B cell (primary cell): ENCODE data around the gene FGD4. TPM values are rescaled to one million over a fixed set of nuclear protein-coding genes. Genes with fewer than 3 reads are reported as not detected.

Experiments used
- ATAC-seq: fragments of 200-7000 bp; cut with Tn5 transposase; one replicate; pipeline ENCODE4 v1.10.0; 2021; ENCODE audit warnings: low read depth, mild to moderate bottlenecking, moderate number of reproducible peaks, moderate library complexity
- CTCF ChIA-PET: fragments of 350-600 bp; sonication (Branson Sonifier 250); formaldehyde crosslinking; loops from one replicate; lab custom pipeline; 2021; ENCODE audit warnings: antibody characterized with exemption, inconsistent platforms; lab: Charles Lee
- POLR2A ChIA-PET: fragments of 350-600 bp; sonication (Branson Sonifier 250); formaldehyde crosslinking; loops from one replicate; lab custom pipeline; 2021; ENCODE audit warnings: antibody characterized with exemption; lab: Charles Lee
- DNase-seq: peaks from one replicate; pipeline ENCODE4 v3.0.0; 2013
- H2AFZ ChIP-seq: 2 replicates; pipeline ENCODE4 v1.6.1; 2012; ENCODE audit warnings: mild to moderate bottlenecking, low read depth, low read length; ENCODE audit not compliant: insufficient read depth, poor library complexity, severe bottlenecking
- H3K27ac ChIP-seq, 2 donors: 1 replicate in 1 of 2; 2 replicates in 1 of 2; pipeline ENCODE4 v1.5.1; 2012 to 2013; ENCODE audit warnings: low read length in 2 of 2, mild to moderate bottlenecking in 2 of 2, moderate library complexity in 1 of 2
- H3K27me3 ChIP-seq, 4 experiments: fragments of 200-600 bp in 1 of 4; sonication (generic) in 1 of 4; replicated peaks in 1 of 4; 1 replicate in 2 of 4; 2 replicates in 2 of 4; pipeline versions ENCODE4 v1.6.1 to v1.7.0; 2013 to 2016; ENCODE audit warnings: low read length in 3 of 4, mild to moderate bottlenecking in 2 of 4, mixed read lengths in 1 of 4, moderate library complexity in 1 of 4; ENCODE audit not compliant: insufficient read depth in 4 of 4, control insufficient read depth in 3 of 4; ENCODE audit errors: control extremely low read depth in 1 of 4
- H3K36me3 ChIP-seq, 2 experiments: replicated peaks in 1 of 2; 1 replicate in 1 of 2; 2 replicates in 1 of 2; pipeline versions ENCODE4 v1.6.1 to v1.7.1; 2013; ENCODE audit warnings: low read length in 1 of 2; ENCODE audit not compliant: insufficient read depth in 2 of 2, control insufficient read depth in 1 of 2; ENCODE audit errors: control extremely low read depth in 1 of 2, extremely low read depth in 1 of 2
- H3K4me1 ChIP-seq, 2 donors: fragments of 200-600 bp in 1 of 2; sonication (generic) in 1 of 2; 1 replicate in 1 of 2; 2 replicates in 1 of 2; pipeline versions ENCODE4 v1.5.1 to v1.6.1; 2013 to 2017; ENCODE audit warnings: low read length in 2 of 2; ENCODE audit not compliant: control insufficient read depth in 2 of 2, insufficient read depth in 2 of 2
- H3K4me2 ChIP-seq: replicated peaks from 2 replicates; pipeline ENCODE3; 2012; ENCODE audit warnings: mild to moderate bottlenecking, low read depth, low read length; ENCODE audit not compliant: poor library complexity, severe bottlenecking
- H3K4me3 ChIP-seq, 5 experiments: fragments of 200-600 bp in 1 of 5; sonication (generic) in 1 of 5; 1 replicate in 3 of 5; 2 replicates in 2 of 5; pipeline versions ENCODE4 v1.5.1 to v1.7.0; 2011 to 2016; ENCODE audit warnings: low read length in 4 of 5, mild to moderate bottlenecking in 4 of 5, low read depth in 2 of 5, control low read depth in 1 of 5, moderate library complexity in 1 of 5; ENCODE audit not compliant: insufficient read depth in 1 of 5; ENCODE audit errors: control extremely low read depth in 1 of 5, extremely low read depth in 1 of 5
- H3K79me2 ChIP-seq: fragments of 200-600 bp; sonication (generic); one replicate; pipeline ENCODE4 v1.6.0; 2016; ENCODE audit warnings: low read length; ENCODE audit not compliant: control insufficient read depth, insufficient read depth
- H3K9ac ChIP-seq: fragments of 200-600 bp; sonication (generic); 2 replicates; pipeline ENCODE4 v1.6.1; 2017; ENCODE audit warnings: mild to moderate bottlenecking, low read length, moderate library complexity
- H3K9me3 ChIP-seq, 3 donors: one replicate each; pipeline versions ENCODE4 v1.6.1 to v1.7.1; 2013; ENCODE audit warnings: low read length in 2 of 3; ENCODE audit not compliant: control insufficient read depth in 2 of 3, insufficient read depth in 1 of 3; ENCODE audit errors: control extremely low read depth in 1 of 3
- H4K20me1 ChIP-seq: 2 replicates; pipeline ENCODE4 v1.6.0; 2012; ENCODE audit warnings: mild to moderate bottlenecking, low read length; ENCODE audit not compliant: insufficient read depth, control insufficient read depth, poor library complexity, severe bottlenecking
- H3K27ac Mint-ChIP-seq: one replicate; pipeline ENCODE4 v1.8.0; 2021; ENCODE audit warnings: mixed read lengths
- H3K27me3 Mint-ChIP-seq: one replicate; pipeline ENCODE4 v1.8.0; 2021; ENCODE audit warnings: mixed read lengths
- H3K4me1 Mint-ChIP-seq: one replicate; pipeline ENCODE4 v1.8.0; 2021; ENCODE audit warnings: mixed read lengths
- H3K4me3 Mint-ChIP-seq: one replicate; pipeline ENCODE4 v1.8.0; 2021; ENCODE audit warnings: mixed read lengths
- H3K9me3 Mint-ChIP-seq: one replicate; pipeline ENCODE4 v1.8.0; 2022; ENCODE audit warnings: mixed read lengths; ENCODE audit not compliant: insufficient read depth
- CTCF ChIP-seq: fragments of 200-600 bp; IDR thresholded peaks from one replicate; pipeline ENCODE4 v1.8.0; 2022; ENCODE audit warnings: antibody characterized with exemption, mild to moderate bottlenecking
- EZH2 ChIP-seq: IDR thresholded peaks from 2 replicates; pipeline ENCODE4 v1.6.1; 2012; ENCODE audit warnings: borderline replicate concordance, low read depth, mild to moderate bottlenecking, moderate library complexity, low read length; ENCODE audit not compliant: insufficient read depth, poor library complexity, severe bottlenecking
- WGBS: methylation state at CpG from one replicate; pipeline ENCODE4 v1.1.5; 2013; ENCODE audit warnings: missing lambda C conversion rate; ENCODE audit not compliant: insufficient coverage; 5-methylcytosine and 5-hydroxymethylcytosine counted together
- intact Hi-C: fragments of 100-400 bp; cut with micrococcal nuclease; formaldehyde crosslinking; loops from one replicate; pipeline ENCODE4 v1.10.0; 2022
- polyA plus RNA-seq: library from polyadenylated mRNA; depleted of rRNA; stranded (reverse); fragments of >200 nt; gene quantifications from 2 replicates; pipeline ENCODE4 v1.2.3, GENCODE V29; 2012
- total RNA-seq, 2 donors: library from RNA; stranded (reverse); fragments of 120-200 nt in 1 of 2; gene quantifications; 1 replicate in 1 of 2; 2 replicates in 1 of 2; pipeline versions ENCODE4 v1.2.3 to v1.2.4, GENCODE V29; 2013 to 2022

FGD4 gene
- total and polyA plus RNA-seq, 2 donors (not counting 1 experiment from before 2014, with no cell fraction given): 2.1 to 2.8 TPM

- H3K4me1 ChIP-seq: peaks cover 9 to 15% of the 10 kb centered on the region in 2 donors
- H2AFZ ChIP-seq: no peak overlapping the region
- H3K79me2 ChIP-seq: no peaks in the 10 kb centered on the region
- H3K36me3 ChIP-seq: no peaks in the 10 kb centered on the region
- H3K9me3 Mint-ChIP-seq: no peaks in the 10 kb centered on the region
- peaks cover 0 to 11% (median 0%) of the 10 kb centered on the region in 3 donors for H3K9me3 ChIP-seq
- POLR2A ChIA-PET: no interaction called here
- no peak overlapping the region for H3K27ac Mint-ChIP-seq
- H3K27me3 ChIP-seq: peaks cover 0 to 32% (median 16%) of the 10 kb centered on the region in 4 experiments
- peak overlapping the region; percentile 35 for H3K4me3 Mint-ChIP-seq
- 100% methylated on average over 1 of the region's 4 CpGs for WGBS
- no peak overlapping the region for H3K4me2 ChIP-seq
- CTCF ChIA-PET: no interaction called here
- H3K4me1 Mint-ChIP-seq: peaks cover 14% of the 10 kb centered on the region
- no peak overlapping the region for H3K9ac ChIP-seq
- no peak overlapping the region for H3K27ac ChIP-seq
- H4K20me1 ChIP-seq: no peaks in the 10 kb centered on the region
- intact Hi-C loops: no loop called here
- no peak for DNase-seq
- H3K4me3 ChIP-seq: no peak overlapping the region
- ATAC-seq: no peak
- TF ChIP-seq EZH2 (no peak), CTCF (no peak)
- H3K27me3 Mint-ChIP-seq: peaks cover 24% of the 10 kb centered on the region
Observed at GRCh38 chr12:32397696-32398095, 1.7 kb upstream of the FGD4 start.

- TF ChIP-seq EZH2 (no peak), CTCF (no peak)
- no peaks in the 10 kb centered on the region for H3K36me3 ChIP-seq
- ChIA-PET CTCF (no interaction called here), POLR2A (no interaction called here)
- Mint-ChIP-seq H3K27me3 (peaks cover 27% of the 10 kb centered on the region), H3K27ac (no peak overlapping the region), H3K4me3 (peak overlapping the region; percentile 32), H3K4me1 (peaks cover 14% of the 10 kb centered on the region), H3K9me3 (no peaks in the 10 kb centered on the region)
- H4K20me1 ChIP-seq: no peaks in the 10 kb centered on the region
- ATAC-seq: no peak
- intact Hi-C loops: no loop called here
- H3K4me3 ChIP-seq: no peak overlapping the region
- 88% methylated on average over 3 of the region's 4 CpGs for WGBS
- no peak overlapping the region for H3K4me2 ChIP-seq
- no peak overlapping the region for H2AFZ ChIP-seq
- no peak overlapping the region for H3K27ac ChIP-seq
- peaks cover 0 to 11% (median 0%) of the 10 kb centered on the region in 3 donors for H3K9me3 ChIP-seq
- no peaks in the 10 kb centered on the region for H3K79me2 ChIP-seq
- H3K27me3 ChIP-seq: peaks cover 0 to 32% (median 16%) of the 10 kb centered on the region in 4 experiments
- H3K4me1 ChIP-seq: peaks cover 9 to 15% of the 10 kb centered on the region in 2 donors
- H3K9ac ChIP-seq: no peak overlapping the region
- DNase-seq: no peak
Observed at GRCh38 chr12:32398181-32398580, 1.2 kb upstream of the FGD4 start.
